Measurements from ENCODE around the gene FAT1.

The FAT1 gene

DNA sequence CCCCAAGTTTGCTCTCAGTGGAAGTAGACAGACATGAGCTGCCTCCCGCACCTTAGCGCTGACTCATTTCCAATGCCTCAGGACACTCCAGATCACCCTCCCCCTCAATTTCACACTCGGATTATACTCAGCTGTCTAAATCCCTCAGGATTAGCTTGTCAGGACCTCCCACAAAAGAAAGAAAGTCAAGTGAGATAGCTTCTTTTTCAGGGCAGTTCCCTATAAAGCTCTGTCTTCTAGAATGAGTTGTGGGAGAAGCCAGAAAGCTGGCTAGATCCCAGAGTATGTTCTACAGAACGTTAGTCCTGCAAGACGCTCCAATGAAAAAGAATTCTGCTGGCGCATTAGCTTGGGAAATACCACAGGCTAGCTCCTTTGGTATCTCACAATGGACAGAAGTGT is 117.1 kb downstream of the FAT1 start:
- no peak for DNase-seq (ENCODE audit: low read depth)

DNA sequence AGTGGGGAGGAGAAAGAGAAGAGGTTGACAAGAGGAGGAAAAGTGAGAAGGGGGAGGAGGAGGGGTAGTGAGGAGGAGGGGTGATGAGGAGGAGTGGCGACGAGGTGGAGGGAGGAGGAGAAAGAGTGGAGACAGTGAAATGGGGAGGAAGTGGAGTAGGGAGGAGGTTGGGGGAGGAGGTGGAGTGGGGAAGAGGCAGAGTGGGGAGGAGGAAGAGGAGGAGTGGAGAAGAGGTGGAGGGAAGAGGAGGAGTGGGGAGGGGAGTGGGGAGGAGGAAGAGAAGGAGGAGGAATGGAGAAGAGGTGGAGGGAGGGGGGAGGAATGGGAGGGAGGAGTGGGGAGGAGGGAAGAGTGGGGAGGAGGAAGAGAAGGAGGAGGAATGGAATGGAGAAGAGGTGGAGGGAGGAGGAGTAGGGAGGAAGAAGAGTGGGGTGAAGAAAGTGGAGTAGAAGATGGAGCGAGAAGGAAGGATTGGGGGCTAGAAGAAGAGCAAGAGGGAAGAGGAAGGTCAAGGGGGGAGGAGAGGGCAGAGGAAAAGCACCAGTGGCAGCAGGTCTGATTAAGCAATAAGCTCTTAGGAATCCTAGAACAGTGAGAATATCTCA is 118.3 kb downstream of the FAT1 start:
- DNase-seq (ENCODE audit: low read depth) = no peak

DNA sequence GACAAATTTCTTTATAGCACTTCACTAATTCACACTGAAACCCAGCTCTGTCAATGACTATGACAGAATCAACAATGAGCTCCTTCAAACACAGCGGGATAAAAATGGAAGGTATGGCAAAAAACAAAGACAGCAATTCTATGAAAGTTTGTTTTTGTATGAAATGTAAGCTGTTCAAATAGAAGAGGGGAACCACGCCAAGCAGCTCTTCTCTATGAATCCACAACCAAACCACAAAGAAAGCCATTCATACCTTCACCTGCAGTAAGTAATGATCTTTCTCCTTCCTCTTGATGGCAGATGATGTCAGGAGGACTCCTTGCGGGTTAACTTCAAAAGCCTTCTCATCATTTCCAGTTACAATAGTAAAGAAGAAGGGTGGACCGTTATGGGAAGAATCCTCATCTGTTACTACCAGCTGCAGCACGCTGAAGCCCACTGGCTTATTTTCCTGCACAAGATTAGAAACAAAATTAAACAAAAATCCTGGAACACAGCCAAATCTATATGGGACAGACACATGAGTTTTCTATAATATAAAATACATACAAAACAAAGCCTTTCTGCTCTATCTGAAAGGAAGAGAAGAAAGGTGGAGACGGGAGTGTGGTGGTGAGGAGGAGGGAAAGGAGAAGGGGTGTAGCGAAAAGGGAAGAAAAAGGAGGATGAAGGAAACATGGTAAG is 119.4 kb downstream of the FAT1 start:
- no peak for DNase-seq (ENCODE audit: low read depth)

DNA sequence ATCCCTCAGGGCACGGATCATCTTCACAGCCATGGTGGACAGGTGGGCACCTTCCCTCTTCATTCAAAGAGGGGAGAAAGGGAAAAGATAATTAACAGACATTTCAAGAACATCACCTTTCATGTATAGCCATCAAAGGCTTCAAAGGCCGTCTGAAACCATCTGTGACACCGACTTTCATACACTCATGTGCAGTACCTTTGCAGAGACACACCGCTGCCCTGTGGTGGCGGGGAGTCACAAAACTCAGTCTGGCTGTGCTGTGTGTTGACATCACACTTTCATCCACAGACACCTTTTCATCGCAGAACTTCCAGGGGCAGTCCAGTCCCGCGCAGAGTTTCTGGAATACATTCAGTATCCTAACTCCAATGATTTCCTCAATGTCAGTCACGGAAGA is 120.7 kb downstream of the FAT1 start:
- DNase-seq (ENCODE audit: low read depth) = no peak

DNA sequence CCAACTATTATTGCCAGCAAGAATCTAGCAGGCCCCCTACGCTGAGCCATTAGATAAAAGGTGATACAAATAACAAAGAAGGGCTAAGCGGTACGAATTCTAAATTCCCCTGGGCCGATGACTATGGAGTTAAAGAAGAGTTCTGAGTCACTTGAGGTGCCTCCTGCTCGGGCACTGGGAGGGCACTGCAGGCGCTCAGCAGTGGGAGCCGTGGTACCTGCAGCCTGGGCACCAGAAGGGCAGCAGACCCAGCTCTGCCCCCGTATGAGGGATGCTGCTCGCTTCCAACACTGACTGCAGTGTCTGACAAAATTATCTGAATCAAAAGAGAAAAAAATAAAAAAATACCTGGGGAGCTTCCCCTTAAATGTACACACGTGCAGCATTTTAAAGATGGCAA is 124.2 kb downstream of the FAT1 start:
- DNase-seq (ENCODE audit: low read depth) = no peak

DNA sequence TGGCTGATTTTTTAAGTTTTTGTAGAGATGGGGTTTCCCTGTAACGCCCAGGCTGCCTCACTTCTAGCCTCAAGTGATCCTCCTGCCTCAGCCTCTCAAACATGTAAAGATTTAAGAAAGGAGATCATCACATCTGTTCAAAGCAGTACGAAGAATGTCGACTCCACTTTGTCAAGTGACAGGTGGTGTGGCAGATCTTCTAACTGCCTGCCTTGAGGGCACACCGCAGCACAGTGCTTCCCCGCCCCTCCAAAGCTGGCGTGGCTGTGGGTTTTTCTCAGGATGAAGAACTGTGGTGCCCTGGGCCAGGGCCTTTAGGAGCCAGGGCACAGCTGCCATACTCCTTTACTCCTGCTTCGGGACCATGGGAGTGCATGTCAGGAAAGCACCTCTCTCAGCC is 125.0 kb downstream of the FAT1 start:
- no peak for DNase-seq (ENCODE audit: low read depth)

DNA sequence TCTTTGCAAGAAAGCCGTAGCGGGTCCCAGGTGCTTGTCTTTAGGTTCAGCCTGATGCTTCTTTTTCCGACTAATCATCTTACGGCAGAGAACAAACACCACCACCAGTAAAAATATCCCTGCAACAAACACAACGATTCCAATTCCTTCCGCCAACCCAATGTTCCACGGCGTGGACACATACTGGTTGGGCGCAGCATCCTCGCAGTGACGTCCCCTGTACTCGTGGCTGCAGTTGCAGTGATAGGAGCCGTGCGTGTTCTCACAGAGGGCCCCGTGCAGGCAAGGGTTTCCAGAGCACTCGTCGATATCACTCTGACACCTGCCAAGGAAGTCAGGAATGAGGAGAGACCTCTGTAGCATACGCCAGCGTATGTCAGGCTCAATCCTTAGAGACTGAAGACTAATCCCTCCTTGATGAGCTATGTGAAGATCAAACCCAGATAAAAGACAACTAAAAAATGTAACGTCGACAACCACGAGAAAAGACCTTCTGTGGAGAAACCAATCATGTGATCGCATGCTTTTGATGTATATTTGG is 126.7 kb downstream of the FAT1 start:
- no peak for DNase-seq (ENCODE audit: low read depth)

DNA sequence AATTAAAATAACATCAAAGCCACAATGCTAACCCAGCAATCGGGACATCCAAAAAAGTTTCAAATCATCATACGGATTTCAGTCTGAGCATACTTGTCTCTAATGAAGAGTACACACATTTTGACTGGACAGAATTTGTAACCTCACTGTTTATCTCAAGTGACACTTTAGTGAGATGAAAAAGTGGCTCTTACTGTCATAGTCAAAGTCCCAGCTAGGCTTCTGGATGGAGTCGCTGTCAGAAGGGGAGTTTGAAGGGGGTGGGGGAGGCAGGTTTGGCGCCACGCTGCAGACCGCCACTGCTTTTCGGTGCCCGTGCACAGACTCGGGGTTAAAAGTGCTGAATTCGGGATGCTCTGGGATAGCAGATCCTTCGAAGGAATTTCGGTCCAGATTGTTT is 127.3 kb downstream of the FAT1 start:
- no peak for DNase-seq (ENCODE audit: low read depth)

DNA sequence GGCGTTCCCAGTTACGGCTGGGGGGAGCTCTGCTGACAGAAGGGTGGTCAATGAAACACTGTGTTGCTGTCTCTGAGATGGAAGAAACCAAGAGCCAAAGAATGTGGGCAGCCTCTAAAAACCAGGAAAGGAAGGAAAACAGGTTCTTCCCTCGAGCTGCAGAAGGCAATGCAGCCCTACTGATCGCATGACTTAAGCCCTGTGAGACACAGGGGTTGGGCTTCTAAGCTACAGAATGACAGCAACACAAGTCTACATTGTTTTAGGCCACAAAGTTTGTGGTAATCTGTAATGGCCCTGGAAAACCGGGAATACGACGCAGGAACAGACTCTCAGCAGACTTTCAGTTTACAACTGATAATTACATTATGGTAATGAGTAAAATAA is 130.1 kb downstream of the FAT1 start:
- no peak for DNase-seq (ENCODE audit: low read depth)

DNA sequence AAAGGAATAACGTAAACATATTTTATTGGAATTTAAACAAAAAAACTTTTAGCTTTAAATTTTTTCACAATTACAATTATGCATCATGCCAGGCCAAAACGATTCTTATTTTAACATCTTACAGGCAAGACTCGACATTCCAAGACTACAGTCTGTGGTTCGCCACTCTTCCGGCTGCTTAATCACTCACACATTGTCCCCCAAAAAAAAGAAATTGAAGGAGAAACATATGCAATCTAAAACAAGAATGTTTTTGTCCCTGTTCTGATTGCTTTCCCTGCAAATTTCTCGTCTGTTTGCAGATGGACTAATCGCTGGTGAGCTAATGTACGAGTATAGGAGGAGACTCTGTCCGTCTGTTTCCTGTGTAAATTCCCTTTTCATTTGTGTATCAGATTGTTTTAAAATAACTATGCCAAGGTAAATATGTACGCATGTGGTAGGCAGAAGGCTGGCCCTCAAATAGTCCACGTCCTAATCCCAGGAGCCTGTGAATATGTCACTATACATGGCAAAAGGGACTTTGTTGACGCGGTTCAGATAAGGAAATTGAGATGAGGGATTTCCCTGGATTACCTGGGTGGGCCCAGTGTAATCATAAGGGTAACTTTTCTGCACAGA is 130.6 kb downstream of the FAT1 start:
- no peak for DNase-seq (ENCODE audit: low read depth)

DNA sequence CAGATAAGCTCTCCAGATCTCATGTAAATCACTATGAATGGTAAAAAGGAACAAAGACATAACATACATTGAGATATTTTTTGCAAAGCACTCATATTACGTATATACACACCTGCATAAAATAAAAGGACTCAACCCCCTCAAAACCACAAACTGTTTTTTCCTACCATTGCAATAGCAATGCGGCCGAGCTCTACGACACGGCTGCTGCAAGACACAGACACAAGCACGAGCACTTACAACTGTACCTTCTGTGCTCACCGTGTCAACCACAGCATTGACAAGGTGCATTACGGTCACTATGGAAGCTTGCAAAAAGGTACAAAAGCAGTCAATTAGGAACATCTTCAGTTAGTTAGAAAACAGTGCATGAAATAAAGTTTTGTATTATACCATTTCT is 131.2 kb downstream of the FAT1 start:
- DNase-seq (ENCODE audit: low read depth) = no peak

DNA sequence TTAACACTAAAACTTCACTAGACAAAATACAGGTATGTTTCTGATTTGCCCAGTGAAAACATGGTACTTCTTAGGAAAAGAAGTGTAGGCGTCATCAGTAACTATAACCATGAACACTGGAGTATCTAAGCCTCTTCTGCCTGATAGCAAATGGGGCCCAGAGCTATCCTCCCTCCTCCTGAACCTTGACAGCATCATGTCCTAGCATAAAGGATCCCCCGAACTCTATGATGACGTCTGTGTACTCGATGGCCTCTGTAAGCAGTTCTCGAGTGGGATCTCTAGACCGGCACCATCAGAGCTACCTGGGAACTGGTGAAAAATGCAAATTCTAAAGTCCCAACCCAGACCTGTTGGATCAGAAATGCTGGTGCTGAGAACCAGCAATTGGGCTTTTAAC is 132.0 kb downstream of the FAT1 start:
- DNase-seq (ENCODE audit: low read depth) = no peak

DNA sequence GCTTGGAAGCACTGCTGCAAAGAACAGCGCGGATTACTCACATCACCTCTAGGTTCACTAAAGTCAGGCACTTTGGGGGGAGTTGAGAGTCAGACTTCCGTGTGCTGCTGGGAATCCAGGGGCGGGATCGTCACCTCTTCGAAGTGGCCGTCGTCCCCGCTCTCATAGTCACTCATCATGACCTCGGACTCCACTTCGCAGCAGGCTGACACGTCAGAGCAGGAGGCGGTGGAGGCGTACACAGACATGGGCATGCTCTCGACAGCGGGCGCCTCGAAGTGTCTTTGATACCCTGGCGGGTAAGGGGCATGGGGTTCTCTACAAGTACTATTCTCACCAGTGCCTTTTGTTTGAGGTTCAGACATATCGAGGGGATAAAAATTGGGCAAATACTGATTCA is 135.2 kb downstream of the FAT1 start:
- no peak for DNase-seq (ENCODE audit: low read depth)

DNA sequence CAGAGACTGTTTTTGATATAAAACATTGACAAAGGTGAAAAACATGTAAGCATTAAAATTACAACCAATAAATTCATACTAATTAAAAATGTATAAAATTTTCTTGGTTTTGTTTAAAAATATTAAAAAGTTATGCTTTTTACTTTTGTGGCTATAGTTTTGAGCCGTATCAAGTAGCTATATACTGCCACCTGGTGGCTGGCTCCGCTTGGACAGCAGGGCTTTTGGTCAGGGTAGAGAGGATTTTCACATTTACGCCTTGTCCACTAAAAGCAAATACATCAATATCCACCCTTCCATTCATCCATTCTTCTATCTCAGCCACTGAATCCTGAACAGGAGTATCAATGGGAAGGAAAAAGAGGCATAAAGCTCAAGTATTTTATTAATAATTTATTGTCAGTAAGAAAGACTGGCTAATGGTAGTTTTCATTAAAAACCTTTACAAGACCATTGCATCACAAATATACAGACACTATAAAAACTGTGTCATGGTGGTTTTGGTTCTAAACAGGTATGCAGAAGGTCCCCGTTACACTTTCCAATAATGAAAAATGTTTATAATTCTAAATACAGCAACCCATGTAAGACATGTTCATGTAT is 136.1 kb downstream of the FAT1 start:
- peak; percentile 49 for DNase-seq (ENCODE audit: low read depth)

DNA sequence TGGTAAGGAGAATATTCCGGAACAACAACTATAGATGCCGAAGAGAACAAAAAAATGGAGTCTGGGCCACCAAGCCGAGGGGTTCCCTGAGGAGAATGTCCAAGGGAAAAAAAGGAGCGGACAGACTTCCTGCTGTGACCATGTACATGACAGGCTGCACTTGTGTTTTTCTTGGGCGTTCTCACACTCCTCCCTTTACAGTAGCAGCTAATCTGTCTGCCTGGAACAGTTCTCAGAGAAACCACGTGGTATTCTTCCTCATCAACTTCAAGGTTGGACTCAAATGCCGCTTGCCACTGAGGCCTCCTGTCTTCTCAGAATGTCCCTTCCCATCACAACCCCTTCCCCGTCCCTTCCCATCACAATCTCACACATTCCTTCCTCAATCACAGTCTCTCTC is 137.5 kb downstream of the FAT1 start:
- no peak for DNase-seq (ENCODE audit: low read depth)

DNA sequence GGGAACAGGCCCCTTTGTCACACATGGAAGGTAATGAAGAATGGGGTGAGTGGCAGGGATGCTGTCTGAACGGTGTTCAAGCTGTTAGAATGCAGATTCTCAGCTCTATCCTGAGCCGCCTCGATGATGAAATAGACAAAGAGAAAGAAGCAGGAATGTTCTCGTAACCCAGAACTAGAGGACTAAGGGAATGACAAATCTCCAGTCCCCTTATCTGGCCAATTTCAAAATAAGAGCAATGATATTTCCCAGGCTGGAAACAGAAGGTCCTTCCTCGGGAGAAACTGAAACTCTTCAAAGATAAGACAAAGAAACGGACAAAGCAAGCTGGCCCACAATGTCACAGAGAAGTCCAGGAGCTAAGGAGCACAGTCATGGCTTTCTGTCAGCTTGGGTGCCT is 138.7 kb downstream of the FAT1 start:
- no peak for DNase-seq (ENCODE audit: low read depth)

DNA sequence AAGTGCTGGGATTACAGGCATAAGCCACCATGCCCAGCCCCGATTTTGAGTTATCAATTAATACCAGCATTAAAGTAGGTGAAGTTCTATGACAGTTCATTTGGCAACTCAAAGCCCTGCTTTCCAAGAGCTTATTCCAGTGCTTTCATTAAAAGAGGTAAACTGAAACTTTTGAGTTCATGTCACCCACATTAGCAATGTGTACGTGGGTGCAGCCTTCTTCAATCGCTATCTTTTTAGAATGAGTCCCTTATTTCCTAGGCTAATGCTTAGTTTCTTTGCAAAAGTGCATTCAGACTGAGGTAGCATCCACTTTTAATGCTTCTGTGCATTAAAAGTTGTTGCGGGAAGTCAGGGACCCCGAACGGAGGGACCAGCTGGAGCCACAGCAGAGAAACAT is 142.2 kb downstream of the FAT1 start:
- no peak for DNase-seq (ENCODE audit: low read depth)

DNA sequence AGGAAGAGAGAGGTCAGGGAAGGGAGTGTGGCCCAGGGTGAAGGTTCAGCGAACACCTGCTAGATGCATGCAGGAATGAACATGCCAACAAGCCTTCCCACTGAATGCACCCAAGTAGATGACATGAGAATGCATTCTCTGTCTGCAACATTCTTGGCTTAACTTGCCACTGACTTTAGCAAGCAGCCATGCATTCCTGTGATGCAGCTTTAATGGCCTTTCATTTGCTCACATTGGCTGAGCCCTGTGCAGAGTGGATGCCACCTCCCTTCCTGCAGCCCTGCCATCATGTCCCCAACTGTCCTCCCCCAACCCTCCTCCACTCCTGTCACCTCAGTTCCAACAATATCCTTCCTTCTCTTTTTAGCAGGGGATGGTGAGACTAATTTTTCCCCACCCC is 143.0 kb downstream of the FAT1 start:
- DNase-seq (ENCODE audit: low read depth) = no peak

DNA sequence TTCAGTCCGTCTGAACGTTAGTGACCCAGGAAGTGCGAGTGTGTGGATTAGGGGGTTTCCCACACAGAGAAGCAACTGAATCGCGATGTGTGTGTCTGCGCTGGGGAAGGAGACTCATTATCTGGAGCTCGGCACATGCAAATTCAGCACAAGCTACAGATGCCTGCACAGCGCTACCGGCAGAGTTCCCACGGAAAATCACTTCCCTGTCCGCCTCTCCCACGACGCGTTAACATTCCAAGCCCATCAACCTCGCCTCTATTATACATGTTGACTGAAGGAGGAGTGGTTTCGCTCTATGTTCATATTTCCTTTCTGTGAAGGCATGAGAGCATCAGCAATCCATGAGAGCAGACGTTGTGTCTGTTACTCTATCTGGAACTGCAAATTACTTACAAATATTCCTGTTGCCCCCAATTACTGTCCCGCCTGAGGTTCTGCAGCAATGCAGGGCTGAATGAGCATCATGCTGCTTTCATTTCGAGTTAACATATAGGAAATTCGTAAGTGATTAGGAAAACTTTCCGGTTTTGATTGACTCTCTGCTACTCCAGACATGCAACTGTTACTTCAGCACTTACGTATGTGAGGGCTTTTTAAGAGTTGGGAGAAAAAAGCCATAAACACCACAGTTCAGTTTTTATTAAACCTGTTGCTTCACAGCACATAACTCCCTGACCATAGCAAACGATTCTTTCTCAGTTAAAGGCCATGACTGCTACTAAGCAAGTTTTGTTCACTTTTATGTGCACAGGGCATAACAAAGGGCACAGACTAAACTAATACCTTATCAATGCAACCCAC is 153.3 kb downstream of the FAT1 start:
- DNase-seq (ENCODE audit: low read depth) = no peak

DNA sequence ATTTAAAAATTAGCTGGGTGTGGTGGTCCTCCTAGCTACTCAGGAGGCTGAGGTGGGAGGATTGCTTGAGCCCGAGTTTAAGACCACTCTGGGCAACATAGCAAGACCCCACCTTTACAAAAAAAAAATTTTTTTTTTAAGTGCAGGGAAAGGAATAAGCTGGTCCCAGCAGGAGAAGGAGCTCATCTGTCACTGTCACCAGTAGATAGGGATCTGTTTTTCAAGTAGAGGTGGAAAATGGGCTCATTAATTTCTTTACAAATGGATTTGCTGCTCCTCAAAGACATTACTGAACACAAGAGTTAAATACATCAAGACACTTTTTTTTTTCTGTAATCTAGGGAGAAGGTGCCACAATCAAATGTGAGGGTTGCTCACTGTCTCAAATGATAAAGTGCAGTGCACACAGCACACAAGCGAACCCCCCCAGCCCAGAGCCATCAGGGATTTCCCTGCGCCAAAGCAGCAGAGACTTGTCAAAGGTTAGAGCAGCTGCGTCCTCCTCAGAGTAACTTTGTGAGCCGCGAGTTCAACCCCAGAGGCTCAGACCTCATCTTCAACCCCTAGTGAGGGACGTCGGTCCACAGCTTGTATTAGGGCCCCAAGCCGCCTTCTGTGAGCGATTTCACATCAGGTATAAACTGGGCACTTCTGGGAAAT is 154.0 kb downstream of the FAT1 start:
- DNase-seq (ENCODE audit: low read depth) = no peak

DNA sequence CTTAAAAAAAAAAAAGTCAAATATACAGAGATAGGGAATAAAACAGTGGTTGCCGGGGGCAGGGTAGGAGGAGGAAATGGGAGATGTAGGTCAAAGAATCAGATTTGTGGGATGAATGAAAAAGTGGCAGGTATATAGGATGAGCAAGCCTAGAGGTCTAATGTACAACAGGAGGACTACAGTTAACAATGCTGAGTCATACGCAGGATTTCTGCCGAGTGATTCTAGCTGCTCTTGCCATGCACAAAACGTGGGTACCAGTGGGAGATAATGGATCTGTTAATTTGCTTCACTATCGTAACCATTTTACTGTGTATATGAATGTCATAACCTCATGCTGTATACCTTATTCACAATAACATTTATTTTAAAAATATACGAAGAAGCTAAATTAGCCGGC is 157.6 kb downstream of the FAT1 start:
- DNase-seq (ENCODE audit: low read depth) = no peak

DNA sequence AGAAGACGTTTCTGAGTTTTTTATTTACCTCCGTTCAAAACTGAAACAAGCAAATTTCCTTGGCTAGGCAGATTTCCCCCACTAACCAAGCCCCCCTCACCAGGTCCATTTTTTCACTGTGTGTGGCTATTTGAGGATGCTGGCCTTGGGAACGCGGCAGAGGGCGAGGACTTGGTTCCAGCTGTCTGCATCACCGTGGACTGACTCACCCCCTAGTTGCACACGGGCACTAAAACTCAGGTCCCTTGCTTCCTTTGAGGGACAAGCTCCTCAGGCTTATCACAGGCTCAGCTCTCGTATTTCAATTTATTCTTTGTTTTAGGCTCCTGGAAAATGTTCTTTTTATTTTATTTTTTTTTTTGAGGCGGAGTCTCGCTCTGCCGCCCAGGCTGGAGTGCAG is 159.9 kb downstream of the FAT1 start:
- DNase-seq (ENCODE audit: low read depth) = no peak
